HG03095 (cell line): Measurements from ENCODE around the gene GEN1.

Source experiments
- ATAC-seq: cut with Tn5 transposase; IDR thresholded peaks from one replicate; pipeline ENCODE4 v1.9.1; 2021; ENCODE audit warnings: moderate library complexity; ENCODE audit not compliant: unreplicated experiment

The GEN1 gene

GRCh38 chr2:17793296-17793695 lies 39.4 kb downstream of the GEN1 start:
- no peak for ATAC-seq

- ATAC-seq, result no peak
Observed at GRCh38 chr2:17793803-17794354, 39.9 kb downstream of the GEN1 start.

DNA sequence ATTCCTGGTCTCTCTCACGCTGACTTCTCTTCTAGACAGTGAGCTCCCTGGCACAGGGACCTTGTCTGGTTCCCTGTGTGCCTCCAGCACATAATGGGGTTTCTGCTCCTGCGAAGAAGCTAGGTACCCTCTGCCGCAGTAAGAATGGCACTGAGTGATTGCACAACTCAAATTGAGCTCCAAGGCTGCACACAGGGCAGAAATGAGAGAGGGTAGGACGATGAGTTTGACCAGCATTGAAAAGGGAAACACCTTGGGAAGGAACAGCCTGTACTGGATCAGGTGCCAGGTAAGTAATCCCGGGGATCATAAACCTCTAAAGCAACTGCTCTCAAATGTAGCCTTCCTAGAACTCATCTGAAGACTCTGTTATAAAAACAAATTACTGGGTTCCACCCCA lies 41.4 kb downstream of the GEN1 start:
- no peak for ATAC-seq

DNA sequence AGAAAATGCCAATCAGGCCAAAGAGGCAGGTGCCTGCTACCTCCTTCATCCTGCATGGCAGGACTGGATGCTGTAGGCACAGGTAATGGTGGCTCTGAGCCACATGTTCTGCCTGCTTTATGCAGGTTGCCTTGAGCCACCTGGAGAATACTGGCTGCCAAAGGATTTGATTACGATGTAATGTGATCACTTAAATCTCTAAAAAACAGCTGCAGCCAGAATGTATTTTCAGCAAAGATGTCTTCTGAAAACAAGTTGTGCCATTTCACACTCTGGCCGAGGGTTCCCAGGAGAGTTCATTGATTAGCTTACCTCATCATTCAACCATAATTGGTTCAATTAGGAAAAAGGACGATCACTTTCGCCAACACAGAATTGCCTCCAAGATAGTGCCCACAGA lies 44.4 kb downstream of the GEN1 start:
- ATAC-seq, result no peak

GRCh38 chr2:17799301-17800120 lies 45.6 kb downstream of the GEN1 start:
- ATAC-seq, result no peak

GRCh38 chr2:17800219-17800618 lies 46.3 kb downstream of the GEN1 start:
- no peak for ATAC-seq

DNA sequence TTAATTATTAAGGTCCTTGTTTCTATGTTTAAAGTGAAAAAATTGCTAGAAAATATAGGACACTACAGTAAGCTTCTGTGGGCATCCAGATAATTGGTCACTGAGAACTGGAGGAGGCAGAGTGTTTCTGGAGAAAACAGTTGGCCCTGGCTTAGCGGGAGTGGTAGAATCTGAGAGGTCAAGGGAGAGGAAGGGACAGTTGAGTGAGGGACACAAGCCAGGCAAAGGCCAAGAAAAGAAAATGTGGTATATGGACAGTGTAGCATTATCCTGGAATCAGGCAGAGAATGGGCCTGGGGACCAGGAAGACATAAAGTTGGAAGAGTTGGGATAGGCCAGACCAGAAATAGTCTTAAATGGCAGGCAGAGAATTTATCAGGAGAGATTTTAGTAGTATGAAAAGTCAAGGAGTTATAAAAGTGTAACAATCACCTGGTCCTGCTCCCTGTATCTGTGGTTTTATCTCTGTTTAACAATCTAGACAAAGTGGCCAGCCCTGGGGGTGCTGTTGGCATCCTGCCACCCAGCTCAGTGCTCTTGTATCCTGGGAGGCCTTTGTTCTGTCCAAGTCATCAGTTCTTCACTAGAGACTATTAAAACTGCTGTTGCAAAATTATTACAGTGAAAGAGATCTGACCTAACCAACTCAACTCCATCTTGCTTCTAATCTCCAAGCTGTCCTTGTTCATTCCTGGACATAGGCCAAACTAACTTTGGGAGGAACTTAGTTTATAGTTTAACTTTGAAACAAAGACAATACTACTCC lies 46.9 kb downstream of the GEN1 start:
- ATAC-seq, result no peak

- ATAC-seq, result no peak
Observed at GRCh38 chr2:17803497-17803896, 49.6 kb downstream of the GEN1 start.

DNA sequence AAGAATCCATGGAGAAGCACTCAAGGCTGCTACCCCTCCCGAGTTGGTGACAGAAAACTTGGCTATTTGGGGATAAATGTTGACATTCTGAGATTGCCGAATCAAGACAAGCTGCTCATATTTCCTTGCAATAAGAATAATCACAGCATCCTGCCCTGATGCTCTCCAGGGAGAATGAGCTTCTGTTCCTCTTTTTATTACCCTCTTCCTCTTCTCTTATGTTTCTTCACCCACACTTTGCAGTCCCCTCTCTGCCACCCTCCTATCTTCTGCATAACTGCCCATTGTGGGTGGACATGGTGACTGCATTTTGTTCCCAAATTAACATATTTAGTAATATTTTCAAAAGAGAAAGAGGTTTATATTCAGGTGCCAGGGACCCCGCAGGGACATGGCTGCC lies 50.4 kb downstream of the GEN1 start:
- peak; percentile 56 for ATAC-seq

GRCh38 chr2:17805166-17805565 lies 51.2 kb downstream of the GEN1 start:
- ATAC-seq, result no peak

GRCh38 chr2:17805717-17806363 lies 51.9 kb downstream of the GEN1 start:
- ATAC-seq, result no peak

- ATAC-seq, result peak; percentile 41
Observed at GRCh38 chr2:17813010-17813741, 59.2 kb downstream of the GEN1 start.

DNA sequence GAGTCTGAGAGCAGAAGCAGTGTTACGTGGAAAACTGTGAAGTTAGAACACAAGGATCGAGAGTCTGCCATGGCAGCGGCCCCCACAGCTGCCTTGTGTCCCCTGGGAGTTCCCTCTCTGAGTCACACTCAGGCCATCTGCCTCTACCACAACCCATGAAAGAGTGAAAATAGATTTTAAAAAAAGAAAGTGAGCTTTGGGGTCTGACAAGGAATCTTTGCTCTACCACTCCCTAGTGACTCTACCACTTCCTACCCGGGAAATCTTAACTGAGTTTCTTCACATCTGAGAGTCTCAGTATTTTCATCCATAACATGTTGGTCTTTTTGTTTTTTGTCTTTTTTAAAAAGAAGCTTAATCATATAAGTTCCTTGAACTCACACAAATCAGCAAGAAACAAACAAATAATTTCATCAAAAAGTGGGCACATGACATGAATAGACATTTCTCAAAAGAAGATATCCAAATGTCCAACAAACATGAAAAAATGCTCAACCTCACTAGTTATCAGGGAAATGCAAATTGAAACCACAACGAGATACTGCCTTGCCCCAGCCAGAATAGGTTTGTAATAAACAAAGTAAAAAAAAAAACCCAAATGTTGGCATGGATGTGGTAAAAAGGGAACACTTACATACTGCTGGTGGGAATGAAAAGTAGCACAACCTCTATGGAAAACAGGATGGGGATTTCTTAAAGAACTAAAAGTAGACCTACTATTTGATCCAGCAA lies 60.0 kb downstream of the GEN1 start:
- peak; percentile 89 for ATAC-seq

DNA sequence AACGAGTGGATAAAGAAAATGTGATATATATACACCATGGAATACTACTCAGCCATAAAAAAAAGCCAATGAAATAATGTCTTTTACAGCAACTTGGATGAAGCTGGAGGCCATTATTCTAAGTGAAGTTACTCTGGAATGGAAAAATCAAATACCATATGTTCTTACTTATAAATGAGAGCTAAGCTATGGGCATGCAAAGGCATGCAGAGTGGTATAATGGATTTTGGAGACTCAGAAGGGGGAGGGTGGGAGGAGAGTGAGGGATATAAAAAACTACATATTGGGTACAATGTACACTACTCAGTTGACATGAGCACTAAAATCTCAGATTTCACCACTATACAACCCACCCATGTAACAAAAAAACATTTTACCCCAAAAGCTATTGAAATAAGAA lies 60.7 kb downstream of the GEN1 start:
- no peak for ATAC-seq

DNA sequence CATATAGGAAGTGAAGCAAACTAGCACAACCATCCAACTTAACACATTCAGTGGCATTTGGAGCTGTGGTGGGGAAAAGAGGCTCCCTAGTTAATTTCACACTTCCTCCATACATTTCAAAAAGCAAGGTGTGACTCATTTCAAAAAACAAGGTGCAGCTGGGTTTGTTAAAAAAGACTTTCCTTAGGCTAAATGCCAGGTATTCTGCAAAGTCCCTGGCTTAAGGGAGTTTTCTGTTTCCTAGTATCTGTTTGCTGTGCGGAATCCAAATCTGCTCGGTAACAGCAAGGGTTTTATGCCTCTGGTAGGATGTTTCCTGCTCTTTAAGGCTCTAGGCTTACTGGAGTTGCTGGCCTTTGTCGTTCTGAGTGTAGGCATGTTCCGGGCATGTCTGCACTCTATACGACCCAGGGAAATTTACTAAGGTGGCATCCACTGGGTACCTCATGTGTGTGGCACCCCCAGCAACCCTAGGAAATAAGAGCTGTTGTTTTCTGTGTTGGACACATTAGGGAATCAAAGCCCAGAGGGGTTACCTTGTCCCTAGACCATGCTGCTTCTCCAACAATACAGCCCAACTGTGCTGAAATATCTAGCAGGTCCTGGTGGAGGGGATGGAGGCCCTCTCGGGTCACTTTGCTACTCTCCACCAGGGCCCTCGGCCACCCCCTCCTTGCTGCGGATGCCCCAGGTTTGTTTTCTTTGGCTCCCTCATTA lies 61.7 kb downstream of the GEN1 start:
- peak; percentile 32 for ATAC-seq

GRCh38 chr2:17816396-17817245 lies 62.7 kb downstream of the GEN1 start, which contains the start of gene MSGN1:
Gene MSGN1 (plus strand): TSS chr2:17816460. CDS start chr2:17816519, 59 bp downstream.
- ATAC-seq, result no peak

DNA sequence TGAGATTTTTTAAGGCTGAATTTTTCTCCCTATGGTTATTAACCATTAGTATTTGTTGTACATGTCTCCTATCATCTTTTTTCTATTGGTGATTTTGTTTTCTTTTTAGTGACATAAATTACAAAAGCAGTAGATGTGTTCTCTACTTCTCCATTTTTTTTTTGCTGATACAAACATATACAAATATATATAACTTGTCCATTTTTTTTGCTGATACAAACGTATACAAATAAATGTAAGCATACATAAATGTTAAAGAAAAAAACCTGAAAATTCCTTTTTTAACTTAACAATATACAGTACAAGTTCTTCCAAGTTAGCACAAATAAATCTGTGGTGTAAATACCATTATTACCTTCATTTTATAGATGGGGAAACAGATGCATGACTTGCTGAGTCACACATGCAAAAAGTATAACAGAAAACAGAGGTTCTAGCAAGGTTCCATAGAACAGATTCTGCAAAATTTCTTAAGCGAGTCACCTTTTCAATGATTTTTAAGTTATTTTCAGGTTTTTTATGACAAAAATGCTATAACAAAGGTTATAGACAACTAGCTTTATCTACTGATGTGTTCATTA lies 64.4 kb downstream of the GEN1 start:
- no peak for ATAC-seq

DNA sequence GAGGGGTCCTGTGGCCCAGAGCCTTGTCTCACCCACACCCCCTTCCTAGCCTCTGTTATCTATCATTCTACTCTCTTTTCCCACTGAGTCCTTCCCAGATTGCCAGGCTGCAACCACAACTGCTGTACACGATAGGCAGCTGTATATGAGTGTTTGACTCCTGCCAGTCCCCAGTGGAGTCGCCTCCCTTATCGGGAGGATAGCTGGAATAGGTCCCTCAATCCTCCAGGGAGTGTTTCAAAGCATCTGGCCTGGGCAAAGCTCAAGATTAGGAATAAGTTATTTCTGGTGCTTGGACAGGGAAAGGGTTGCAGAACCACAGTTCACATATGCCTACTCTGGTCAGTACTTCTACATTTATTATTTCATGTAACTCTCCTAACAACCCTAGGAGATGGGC lies 67.1 kb downstream of the GEN1 start:
- no peak for ATAC-seq
